Measurements from ENCODE around the gene OR9Q1. TPM values are rescaled to one million over a fixed set of nuclear protein-coding genes. Genes with fewer than 3 reads are reported as not detected.

The OR9Q1 gene
- total RNA-seq, 1 donor from 2014 or later, result not detected

Other genes with a start within 250 kb of the OR9Q1 start
- not detected in 2 replicates for gene OR6Q1, start 7.1 kb downstream of the OR9Q1 start, total RNA-seq
- not detected in 2 replicates for gene OR9I1, start 101.6 kb downstream of the OR9Q1 start, total RNA-seq
- gene OR9Q2, start 165.2 kb downstream of the OR9Q1 start, total RNA-seq, result not detected in 2 replicates
- gene OR1S2, start 180.3 kb downstream of the OR9Q1 start, total RNA-seq, result not detected in 2 replicates
- gene OR1S1, start 188.8 kb downstream of the OR9Q1 start, total RNA-seq, result not detected in 2 replicates
- not detected in 2 replicates for gene OR10Q1, start 205.0 kb downstream of the OR9Q1 start, total RNA-seq
- gene OR10W1, start 244.4 kb downstream of the OR9Q1 start, total RNA-seq, result not detected in 2 replicates

Data from pulmonary artery endothelial cell (primary cell).